Panc1 (cell line): Measurements from ENCODE around the gene LRMDA. TPM values are rescaled to one million over a fixed set of nuclear protein-coding genes. Genes with fewer than 3 reads are reported as not detected.

Experiments
- ATAC-seq: fragments of 200-7000 bp; cut with Tn5 transposase; 2 replicates; pipeline ENCODE4 v1.9.1; 2020; ENCODE audit warnings: mild to moderate bottlenecking, moderate library complexity
- BruUV-seq: library from RNA; stranded (reverse); fragments of 400-500 nt; replicated peaks from 2 replicates; lab custom pipeline; 2021; lab: Mats Ljungman, UMichigan
- CTCF ChIA-PET: fragments of 300-600 bp; sonication (Branson Sonifier 250); formaldehyde crosslinking; loops from one replicate; lab custom pipeline; 2022; ENCODE audit warnings: antibody characterized with exemption; lab: Charles Lee
- POLR2A ChIA-PET: fragments of 300-600 bp; sonication (Branson Sonifier 250); formaldehyde crosslinking; loops from one replicate; lab custom pipeline; 2022; ENCODE audit warnings: antibody characterized with exemption; lab: Charles Lee
- DNase-seq: peaks from one replicate; pipeline ENCODE4 v3.0.0-alpha.2; 2010; ENCODE audit warnings: low read depth, low spot score
- H3K27ac ChIP-seq: 2 replicates; pipeline ENCODE4 v1.5.1; 2011; ENCODE audit warnings: mild to moderate bottlenecking, low read length, inconsistent platforms
- H3K27me3 ChIP-seq: fragments of 200-500 bp; sonication (Bioruptor generic); 2 replicates; pipeline ENCODE4 v1.6.0; 2014; ENCODE audit warnings: low read length, inconsistent platforms; ENCODE audit not compliant: control insufficient read depth, insufficient read depth
- H3K36me3 ChIP-seq: fragments of 200-500 bp; sonication (Bioruptor generic); 2 replicates; pipeline ENCODE4 v1.5.1; 2014; ENCODE audit warnings: inconsistent platforms, mild to moderate bottlenecking, low read length, moderate library complexity; ENCODE audit not compliant: control insufficient read depth, insufficient read depth
- H3K4me1 ChIP-seq: 2 replicates; pipeline ENCODE4 v1.5.1; 2011; ENCODE audit warnings: inconsistent platforms, mild to moderate bottlenecking, low read length, moderate library complexity; ENCODE audit not compliant: control insufficient read depth, insufficient read depth
- H3K4me3 ChIP-seq, 2 experiments: 2 replicates each; pipeline ENCODE4 v1.5.1; 2011 to 2012; ENCODE audit warnings: low read depth in 2 of 2, low read length in 2 of 2, mild to moderate bottlenecking in 2 of 2, inconsistent platforms in 1 of 2, moderate library complexity in 1 of 2
- H3K9me3 ChIP-seq: fragments of 200-500 bp; sonication (Bioruptor generic); 2 replicates; pipeline ENCODE4 v1.5.1; 2014; ENCODE audit warnings: low read depth, mild to moderate bottlenecking, inconsistent platforms, low read length, moderate library complexity; ENCODE audit not compliant: control insufficient read depth, insufficient read depth
- CTCF ChIP-seq: fragments of 450-650 bp; IDR thresholded peaks from 2 replicates; pipeline ENCODE4 v1.5.1; 2017; ENCODE audit warnings: mild to moderate bottlenecking
- POLR2AphosphoS5 ChIP-seq: IDR thresholded peaks from 2 replicates; pipeline ENCODE4 v1.6.1; 2012; ENCODE audit warnings: mild to moderate bottlenecking, low read depth, low read length, moderate library complexity
- SIN3A ChIP-seq: IDR thresholded peaks from 2 replicates; pipeline ENCODE4 v1.6.1; 2012; ENCODE audit warnings: low read depth, mild to moderate bottlenecking, low read length, moderate library complexity, borderline replicate concordance; ENCODE audit not compliant: insufficient read depth
- TCF7L2 ChIP-seq: IDR thresholded peaks from 2 replicates; pipeline ENCODE4 v1.6.1; 2011; ENCODE audit warnings: mild to moderate bottlenecking, low read depth, low read length, inconsistent platforms
- in situ Hi-C: cut with HindIII; loops from 2 replicates; pipeline ENCODE4 v1.10.0; 2016; ENCODE audit warnings: low sequenced_read_pairs, low pct_unique_long_range_greater_than_20kb
- intact Hi-C: fragments of 100-400 bp; cut with micrococcal nuclease; formaldehyde crosslinking; loops from one replicate; pipeline ENCODE4 v1.10.0; 2022; ENCODE audit not compliant: unreplicated experiment
- total RNA-seq: library from RNA; stranded (reverse); gene quantifications from one replicate; pipeline ENCODE4 v1.2.1, GENCODE V29; 2021; ENCODE audit not compliant: unreplicated experiment
- TF ChIP-seq, protein P1 (sequence below), 2 experiments: IDR thresholded peaks; 2 replicates each; pipeline ENCODE4 v1.6.1; 2011 to 2012; ENCODE audit warnings: low read depth in 2 of 2, control low read depth in 1 of 2, low read length in 1 of 2, mild to moderate bottlenecking in 1 of 2, moderate library complexity in 1 of 2; ENCODE audit not compliant: insufficient read depth in 1 of 2

The LRMDA gene
- total RNA-seq, 1 experiment from 2014 or later: 1.2 TPM

DNA sequence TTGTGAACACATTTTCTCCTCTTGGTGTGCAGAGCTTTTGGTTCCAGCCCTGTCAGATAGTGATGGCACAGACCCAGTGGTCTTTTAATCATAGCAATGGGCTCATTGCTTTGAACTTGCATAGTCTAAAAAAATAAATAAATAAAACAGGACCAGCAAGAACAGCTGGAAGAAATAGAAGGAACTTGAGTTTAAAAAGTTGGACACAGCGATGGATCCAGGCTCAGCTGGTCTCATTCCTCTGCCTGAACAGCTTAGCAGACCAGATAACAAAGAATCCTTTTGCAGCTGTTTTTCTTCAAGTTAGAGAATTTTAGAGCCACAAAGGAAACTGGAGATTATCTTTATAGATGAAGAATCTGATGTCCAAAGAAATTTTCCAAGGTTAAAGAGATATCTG lies 1005.6 kb downstream of the LRMDA start:
- TF ChIP-seq CTCF (no peak), TCF7L2 (no peak), SIN3A (no peak), POLR2AphosphoS5 (no peak)
- TF ChIP-seq, protein P1, sequence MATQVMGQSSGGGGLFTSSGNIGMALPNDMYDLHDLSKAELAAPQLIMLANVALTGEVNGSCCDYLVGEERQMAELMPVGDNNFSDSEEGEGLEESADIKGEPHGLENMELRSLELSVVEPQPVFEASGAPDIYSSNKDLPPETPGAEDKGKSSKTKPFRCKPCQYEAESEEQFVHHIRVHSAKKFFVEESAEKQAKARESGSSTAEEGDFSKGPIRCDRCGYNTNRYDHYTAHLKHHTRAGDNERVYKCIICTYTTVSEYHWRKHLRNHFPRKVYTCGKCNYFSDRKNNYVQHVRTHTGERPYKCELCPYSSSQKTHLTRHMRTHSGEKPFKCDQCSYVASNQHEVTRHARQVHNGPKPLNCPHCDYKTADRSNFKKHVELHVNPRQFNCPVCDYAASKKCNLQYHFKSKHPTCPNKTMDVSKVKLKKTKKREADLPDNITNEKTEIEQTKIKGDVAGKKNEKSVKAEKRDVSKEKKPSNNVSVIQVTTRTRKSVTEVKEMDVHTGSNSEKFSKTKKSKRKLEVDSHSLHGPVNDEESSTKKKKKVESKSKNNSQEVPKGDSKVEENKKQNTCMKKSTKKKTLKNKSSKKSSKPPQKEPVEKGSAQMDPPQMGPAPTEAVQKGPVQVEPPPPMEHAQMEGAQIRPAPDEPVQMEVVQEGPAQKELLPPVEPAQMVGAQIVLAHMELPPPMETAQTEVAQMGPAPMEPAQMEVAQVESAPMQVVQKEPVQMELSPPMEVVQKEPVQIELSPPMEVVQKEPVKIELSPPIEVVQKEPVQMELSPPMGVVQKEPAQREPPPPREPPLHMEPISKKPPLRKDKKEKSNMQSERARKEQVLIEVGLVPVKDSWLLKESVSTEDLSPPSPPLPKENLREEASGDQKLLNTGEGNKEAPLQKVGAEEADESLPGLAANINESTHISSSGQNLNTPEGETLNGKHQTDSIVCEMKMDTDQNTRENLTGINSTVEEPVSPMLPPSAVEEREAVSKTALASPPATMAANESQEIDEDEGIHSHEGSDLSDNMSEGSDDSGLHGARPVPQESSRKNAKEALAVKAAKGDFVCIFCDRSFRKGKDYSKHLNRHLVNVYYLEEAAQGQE (IDR thresholded peaks at IDR 0.05; ENCODE audit: insufficient read depth in 1 of 2, low read depth in 2 of 2, low read length in 1 of 2): no peak
- CTCF ChIA-PET: no interaction called here
- in situ Hi-C loops: no loop called here
- BruUV-seq: no TSS peak
- H3K4me3 ChIP-seq: no peak overlapping the region
- no peak for ATAC-seq
- DNase-seq: no peak
- H3K36me3 ChIP-seq: no peaks in the 10 kb centered on the region
- H3K27ac ChIP-seq: no peak overlapping the region
- H3K9me3 ChIP-seq: no peaks in the 10 kb centered on the region
- intact Hi-C loops: no loop called here
- H3K4me1 ChIP-seq: no peaks in the 10 kb centered on the region
- POLR2A ChIA-PET: no interaction called here
- no peaks in the 10 kb centered on the region for H3K27me3 ChIP-seq

GRCh38 chr10:76440426-76440825 lies 1009.0 kb downstream of the LRMDA start:
- in situ Hi-C loops (no loop called here), intact Hi-C loops (no loop called here)
- Histone ChIP-seq H3K4me1 (no peaks in the 10 kb centered on the region), H3K36me3 (no peaks in the 10 kb centered on the region), H3K27ac (no peak overlapping the region), H3K4me3 (no peak overlapping the region), H3K27me3 (no peaks in the 10 kb centered on the region), H3K9me3 (no peaks in the 10 kb centered on the region)
- ChIA-PET POLR2A (interaction anchor here (0.5 kb wide), 1 partner anchor 102 kb away, joined by 5 read pairs; no protein-coding TSS in a partner anchor), CTCF (no interaction called here)
- no peak for ATAC-seq
- no TSS peak for BruUV-seq
- TF ChIP-seq CTCF (no peak), SIN3A (no peak), TCF7L2 (no peak), POLR2AphosphoS5 (no peak)
- TF ChIP-seq, protein P1 (IDR thresholded peaks at IDR 0.05; ENCODE audit: insufficient read depth in 1 of 2, low read depth in 2 of 2, low read length in 1 of 2): no peak
- no peak for DNase-seq
